KOPT-K1 (cell line): ENCODE results near the gene SUMO2.
A peak's percentile ranks its signal among the peaks of the same experiment; 100 is the strongest.
"Not testable (repeated sequence)": the region's sequence is repeated elsewhere in the genome, so short reads cannot be mapped to it uniquely, and the experiment has no call there.

Experiments used
- H3K27ac ChIP-seq: fragments of 200-600 bp; sonication (generic); 2 replicates; pipeline ENCODE4 v1.5.1; 2016; ENCODE audit warnings: antibody characterized with exemption, mild to moderate bottlenecking, low read depth, low read length; ENCODE audit not compliant: poor library complexity, severe bottlenecking
- H3K36me3 ChIP-seq: fragments of 200-600 bp; sonication (generic); 2 replicates; pipeline ENCODE4 v1.5.1; 2017; ENCODE audit warnings: antibody characterized with exemption, mild to moderate bottlenecking, low read length, moderate library complexity; ENCODE audit not compliant: insufficient read depth
- H3K9me3 ChIP-seq: fragments of 200-600 bp; sonication (generic); 2 replicates; pipeline ENCODE4 v1.5.1; 2017; ENCODE audit warnings: antibody characterized with exemption, low read length, mild to moderate bottlenecking; ENCODE audit not compliant: insufficient read depth, poor library complexity, severe bottlenecking

The SUMO2 gene

GRCh38 chr17:75182569-75183436 is at the start of gene SUMO2:
SUMO2 (minus strand) TSS chr17:75182959; CDS start chr17:75182834, 125 bp downstream.
- H3K9me3 ChIP-seq: no peaks in the 10 kb centered on the region
- H3K36me3 ChIP-seq: peaks cover 28% of the 10 kb centered on the region
- peak within 1 kb of the TSS; percentile 97 for H3K27ac ChIP-seq

DNA sequence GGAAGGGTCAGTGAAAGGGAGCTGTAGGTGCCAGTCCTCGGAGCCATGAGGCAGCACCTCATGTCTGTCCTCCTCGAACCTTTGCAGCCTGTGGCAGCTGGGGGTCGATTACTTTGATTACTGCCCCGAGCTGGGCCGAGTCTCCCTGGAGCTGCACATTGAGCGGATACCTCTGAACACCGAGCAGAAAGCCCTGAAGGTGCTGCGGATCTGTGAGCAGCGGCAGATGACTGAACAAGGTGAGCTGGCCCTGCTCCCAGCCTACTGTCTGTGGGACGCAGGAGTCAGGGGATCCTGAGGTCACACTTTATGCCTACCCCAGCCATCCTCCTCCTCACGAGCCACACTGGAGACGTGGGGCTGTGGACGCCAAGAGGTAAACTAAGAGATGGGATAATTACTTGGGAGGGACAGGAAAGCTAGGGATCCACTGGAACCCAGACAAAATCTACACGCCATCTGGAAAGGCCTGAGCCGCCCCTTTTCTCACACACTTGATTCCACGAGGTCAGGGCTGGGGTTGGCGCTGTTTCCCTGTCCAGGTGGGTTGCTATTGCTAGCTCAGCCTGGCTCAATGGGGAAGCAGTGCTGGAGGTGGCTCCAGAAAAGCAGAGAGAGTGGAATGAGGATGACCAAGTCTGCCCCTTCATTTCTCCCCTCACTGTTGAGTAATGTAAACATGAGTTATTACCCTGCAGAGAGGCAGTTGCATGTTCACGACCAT is 49.1 kb upstream of the SUMO2 start:
- no peak overlapping the region for H3K27ac ChIP-seq
- H3K36me3 ChIP-seq: peaks cover 100% of the 10 kb centered on the region
- H3K9me3 ChIP-seq: no peaks in the 10 kb centered on the region

DNA sequence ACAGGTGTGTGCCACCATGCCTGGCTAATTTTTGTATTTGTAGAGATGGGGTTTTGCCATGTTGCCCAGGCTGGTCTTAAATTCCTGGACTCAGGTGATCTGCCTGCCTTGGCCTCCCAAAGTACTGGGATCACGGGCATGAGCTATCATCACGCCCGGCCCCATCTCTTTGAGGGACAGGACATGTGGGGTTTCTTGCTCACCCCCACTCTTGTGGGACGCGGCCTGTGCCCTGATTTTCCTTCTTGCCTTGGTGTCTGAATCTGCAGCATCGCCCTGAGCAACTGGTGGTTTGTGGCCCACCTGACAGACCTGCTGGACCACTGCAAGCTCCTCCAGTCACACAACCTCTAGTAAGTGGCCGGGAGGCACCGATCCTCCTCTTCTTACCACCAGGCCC is 48.3 kb upstream of the SUMO2 start:
- peaks cover 100% of the 10 kb centered on the region for H3K36me3 ChIP-seq
- no peak overlapping the region for H3K27ac ChIP-seq
- H3K9me3 ChIP-seq: no peaks in the 10 kb centered on the region

- Histone ChIP-seq H3K36me3 (peaks cover 100% of the 10 kb centered on the region), H3K9me3 (no peaks in the 10 kb centered on the region), H3K27ac (no peak overlapping the region)
Measured at GRCh38 chr17:75228847-75229246, 46.1 kb upstream of the SUMO2 start.

DNA sequence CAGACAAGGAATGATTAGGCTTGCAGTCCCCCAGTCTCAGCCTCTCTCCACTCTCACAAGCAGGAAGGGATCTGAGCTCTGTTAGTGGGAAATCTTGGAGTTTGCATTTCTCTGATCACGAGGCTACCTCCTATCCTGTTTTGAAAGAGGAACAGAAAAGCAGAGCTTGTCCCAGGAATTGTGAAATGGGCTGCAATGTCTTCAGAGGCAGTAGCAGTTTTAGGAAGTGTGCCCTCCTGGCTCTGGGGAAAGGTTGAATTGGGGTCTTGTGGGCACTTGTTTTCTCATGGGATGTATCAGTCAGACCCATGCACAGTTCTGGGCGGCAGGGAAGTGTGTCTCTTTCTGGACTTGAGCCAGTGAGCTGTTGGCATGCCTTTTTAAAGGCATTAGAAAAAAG is 45.5 kb upstream of the SUMO2 start:
- Histone ChIP-seq H3K27ac (no peak overlapping the region), H3K9me3 (no peaks in the 10 kb centered on the region), H3K36me3 (peaks cover 99% of the 10 kb centered on the region)

DNA sequence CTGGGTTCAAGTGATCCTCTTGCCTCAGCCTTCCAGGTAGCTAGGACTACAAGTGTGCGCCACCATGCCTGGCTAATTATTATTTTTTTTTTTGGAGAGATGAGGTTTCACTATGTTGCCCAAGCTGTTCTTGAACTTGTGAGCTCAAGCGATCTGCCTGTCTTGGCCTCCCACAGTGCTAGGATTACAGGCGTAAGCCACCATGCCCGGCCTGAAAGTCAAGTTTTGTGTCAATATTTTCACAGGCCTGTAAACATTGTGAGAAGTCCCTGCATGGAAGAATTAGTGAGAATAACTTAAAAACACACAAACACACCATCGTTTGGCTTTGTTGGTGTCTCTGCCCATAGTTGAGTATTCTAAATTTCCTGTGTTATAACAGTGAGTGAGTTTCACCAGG is 45.0 kb upstream of the SUMO2 start:
- H3K27ac ChIP-seq: no peak overlapping the region
- peaks cover 99% of the 10 kb centered on the region for H3K36me3 ChIP-seq
- no peaks in the 10 kb centered on the region for H3K9me3 ChIP-seq

DNA sequence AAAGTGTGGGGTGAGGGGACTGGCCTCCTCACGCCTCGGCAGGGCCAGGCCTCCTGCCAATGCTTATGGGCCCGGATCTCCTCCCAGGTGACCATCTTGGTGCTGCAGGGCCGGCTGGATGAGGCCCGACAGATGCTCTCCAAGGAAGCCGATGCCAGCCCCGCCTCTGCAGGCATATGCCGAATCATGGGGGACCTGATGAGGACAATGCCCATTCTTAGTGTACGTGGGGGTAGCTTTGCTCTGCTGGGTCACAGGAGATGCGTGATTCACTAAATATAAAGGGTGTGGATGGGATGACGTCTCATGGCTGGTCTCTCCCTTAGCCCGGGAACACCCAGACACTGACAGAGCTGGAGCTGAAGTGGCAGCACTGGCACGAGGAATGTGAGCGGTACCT is 42.3 kb upstream of the SUMO2 start:
- Histone ChIP-seq H3K27ac (no peak overlapping the region), H3K36me3 (peaks cover 97% of the 10 kb centered on the region), H3K9me3 (no peaks in the 10 kb centered on the region)

DNA sequence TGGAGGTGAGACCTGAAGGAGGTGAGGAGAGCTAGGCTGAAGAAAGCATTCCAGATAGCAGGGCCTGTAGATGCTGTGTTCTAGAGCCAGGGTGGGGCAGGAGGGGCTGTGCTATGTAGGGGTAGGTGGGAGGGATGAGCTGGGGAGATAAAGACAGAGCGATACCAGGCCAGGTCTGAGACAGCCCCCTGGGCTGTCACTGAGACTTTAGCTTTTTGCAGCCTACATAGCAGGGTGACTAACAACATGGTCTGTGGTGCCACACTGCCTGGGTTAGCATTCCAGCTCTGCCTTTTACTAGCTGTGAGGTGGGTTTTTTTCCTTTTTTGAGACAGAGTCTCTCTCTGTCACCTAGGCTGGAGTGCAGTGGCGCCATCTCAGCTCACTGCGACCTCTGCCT is 37.1 kb upstream of the SUMO2 start:
- Histone ChIP-seq H3K9me3 (no peaks in the 10 kb centered on the region), H3K27ac (no peak overlapping the region), H3K36me3 (peaks cover 97% of the 10 kb centered on the region)

- Histone ChIP-seq H3K9me3 (no peaks in the 10 kb centered on the region), H3K27ac (no peak overlapping the region), H3K36me3 (peaks cover 98% of the 10 kb centered on the region)
Measured at GRCh38 chr17:75218131-75218530, 35.4 kb upstream of the SUMO2 start.

DNA sequence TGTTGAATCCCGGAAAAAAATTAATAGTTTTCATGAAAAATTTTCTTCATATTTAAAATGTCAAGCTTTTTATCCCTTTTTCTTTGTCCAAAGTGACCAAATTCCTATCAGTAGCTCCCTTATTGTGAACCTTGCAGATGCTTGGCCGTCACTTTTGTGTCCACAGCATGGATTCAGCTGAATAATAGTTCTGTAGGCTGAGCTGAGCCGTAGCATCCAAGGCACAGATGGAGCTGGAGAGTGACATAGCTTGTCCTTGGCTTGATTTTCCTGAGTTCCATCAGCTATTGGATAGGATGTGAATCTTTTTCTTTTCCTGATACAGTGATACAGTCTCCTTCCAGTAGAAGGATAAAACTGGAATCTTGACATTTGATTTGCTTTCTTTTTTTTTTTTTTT is 26.3 kb upstream of the SUMO2 start:
- Histone ChIP-seq H3K9me3 (no peaks in the 10 kb centered on the region), H3K36me3 (peaks cover 64% of the 10 kb centered on the region), H3K27ac (no peak overlapping the region)

DNA sequence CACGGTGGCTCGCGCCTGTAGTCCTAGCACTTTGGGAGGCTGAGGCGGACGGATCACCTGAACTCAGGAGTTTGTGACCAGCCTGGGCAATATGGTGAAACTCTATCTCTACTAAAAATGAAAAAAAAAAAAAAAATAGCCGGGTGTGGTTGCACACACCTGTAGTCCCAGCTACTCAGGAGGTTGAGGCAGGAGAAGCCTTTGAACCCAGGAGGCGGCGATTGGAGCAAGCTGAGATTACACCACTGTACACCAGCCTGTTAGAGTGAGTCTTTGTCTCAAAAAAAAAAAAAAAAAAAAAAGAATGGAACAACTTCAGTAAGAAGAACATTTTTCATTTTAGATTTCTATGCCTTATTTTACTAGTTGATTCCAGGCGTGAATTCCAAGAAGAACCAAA is 25.4 kb upstream of the SUMO2 start:
- H3K9me3 ChIP-seq: no peaks in the 10 kb centered on the region
- peaks cover 55% of the 10 kb centered on the region for H3K36me3 ChIP-seq
- no peak overlapping the region for H3K27ac ChIP-seq

DNA sequence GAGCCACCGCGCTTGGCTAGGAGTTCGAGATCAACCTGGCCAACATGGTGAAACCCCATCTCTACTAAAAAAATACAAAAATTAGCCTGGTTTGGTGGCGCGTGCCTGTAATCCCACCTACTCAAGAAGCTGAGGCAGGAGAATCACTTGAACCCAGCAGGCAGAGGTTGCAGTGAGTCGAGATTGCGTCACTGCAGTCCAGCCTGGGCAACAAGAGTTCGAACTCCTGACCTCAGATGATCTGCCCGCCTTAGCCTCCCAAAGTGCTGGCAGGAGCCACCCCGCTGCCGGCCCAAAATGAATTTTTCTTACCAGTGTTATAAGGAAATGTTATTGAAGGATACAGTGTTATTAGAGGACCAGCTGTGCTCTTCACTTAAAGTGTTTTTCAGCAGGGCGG is 25.0 kb upstream of the SUMO2 start:
- Histone ChIP-seq H3K36me3 (peaks cover 51% of the 10 kb centered on the region), H3K27ac (no peak overlapping the region), H3K9me3 (no peaks in the 10 kb centered on the region)

DNA sequence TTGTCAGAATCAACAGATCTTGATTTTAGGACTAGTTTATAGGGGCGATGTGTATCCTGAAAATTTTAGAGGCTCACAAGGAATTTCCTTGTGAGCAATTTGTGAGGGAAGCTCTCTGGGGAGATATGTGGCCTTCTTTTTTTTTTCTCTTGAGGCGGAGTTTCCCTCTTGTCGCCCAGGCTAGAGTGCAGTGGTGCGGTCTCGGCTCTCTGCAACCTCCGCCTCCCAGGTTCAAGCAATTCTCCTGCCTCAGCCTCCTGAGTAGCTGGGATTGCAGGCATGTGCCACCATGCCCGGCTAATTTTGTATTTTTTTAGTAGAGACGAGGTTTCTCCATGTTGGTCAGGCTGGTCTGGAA is 24.3 kb upstream of the SUMO2 start:
- not testable (repeated sequence) for H3K9me3 ChIP-seq
- Histone ChIP-seq H3K36me3 (peaks cover 44% of the 10 kb centered on the region), H3K27ac (peak overlapping the region; percentile 90)

DNA sequence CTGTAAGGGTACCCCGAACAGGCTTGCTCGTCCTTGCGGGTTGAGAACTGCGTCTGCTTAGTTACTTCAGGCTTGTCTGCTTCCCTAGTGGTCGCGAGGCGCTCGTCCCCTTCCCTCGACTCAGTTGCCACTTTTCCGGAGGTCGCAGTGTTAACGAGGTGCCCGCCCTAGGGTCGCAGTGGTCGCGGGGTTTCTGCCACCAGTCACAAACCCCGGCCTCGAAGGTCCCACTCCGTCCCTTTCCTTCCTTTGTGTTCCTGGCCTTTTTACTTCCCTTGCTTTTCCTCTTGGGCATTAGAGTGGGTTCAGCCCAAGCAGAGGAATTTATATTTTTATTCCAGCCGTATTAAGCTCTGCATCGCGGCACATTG is 23.0 kb upstream of the SUMO2 start:
- peaks cover 31% of the 10 kb centered on the region for H3K36me3 ChIP-seq
- no peaks in the 10 kb centered on the region for H3K9me3 ChIP-seq
- H3K27ac ChIP-seq: peak overlapping the region; percentile 90

- Histone ChIP-seq H3K9me3 (no peaks in the 10 kb centered on the region), H3K27ac (peak within 1 kb of the TSS; percentile 90), H3K36me3 (peaks cover 25% of the 10 kb centered on the region)
Measured at GRCh38 chr17:75205037-75205792, 22.5 kb upstream of the SUMO2 start, which contains the start of gene NUP85. NUP85 (plus strand) TSS chr17:75205679; CDS start chr17:75205762, 83 bp downstream.
